NCI-H510A treated with DMSO at 0.1 percent for 48 hours (cell line): ENCODE measurements around the gene DEFB121.
"Not testable (repeated sequence)": the region's sequence is repeated elsewhere in the genome, so short reads cannot be mapped to it uniquely, and the experiment has no call there.

ENCODE experiments used
- DNase-seq: peaks from one replicate; lab custom pipeline; 2025; lab: John Stamatoyannopoulos, UW

Gene DEFB121, protein sequence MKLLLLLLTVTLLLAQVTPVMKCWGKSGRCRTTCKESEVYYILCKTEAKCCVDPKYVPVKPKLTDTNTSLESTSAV

DNA sequence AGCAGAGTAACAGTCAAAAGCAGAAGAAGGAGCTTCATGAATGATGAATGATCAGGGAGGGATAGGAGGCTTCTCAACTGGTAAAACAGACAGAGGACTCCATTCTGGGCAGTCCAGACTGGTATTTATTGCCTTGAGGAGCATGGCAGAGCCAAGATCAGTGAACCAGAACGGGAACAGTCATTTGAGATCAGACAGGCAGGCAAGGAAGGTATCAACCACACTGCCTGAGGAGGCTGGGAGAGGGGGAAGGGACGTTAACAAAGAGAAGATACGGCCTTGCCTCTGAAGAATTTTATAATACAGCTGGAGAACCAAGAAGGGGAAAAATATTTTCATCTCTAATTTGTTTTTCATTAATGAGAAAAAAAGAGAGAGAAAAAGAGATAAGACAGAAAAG, at the start of gene DEFB121:
TSS of gene DEFB121 (minus strand) at position 101 of the 400 bp plus-strand sequence. CDS start at position 38, 63 bp downstream.
- DNase-seq = no peak

GRCh38 chr20:31454361-31454760, 48.3 kb upstream of the DEFB121 start:
- no peak for DNase-seq

DNA sequence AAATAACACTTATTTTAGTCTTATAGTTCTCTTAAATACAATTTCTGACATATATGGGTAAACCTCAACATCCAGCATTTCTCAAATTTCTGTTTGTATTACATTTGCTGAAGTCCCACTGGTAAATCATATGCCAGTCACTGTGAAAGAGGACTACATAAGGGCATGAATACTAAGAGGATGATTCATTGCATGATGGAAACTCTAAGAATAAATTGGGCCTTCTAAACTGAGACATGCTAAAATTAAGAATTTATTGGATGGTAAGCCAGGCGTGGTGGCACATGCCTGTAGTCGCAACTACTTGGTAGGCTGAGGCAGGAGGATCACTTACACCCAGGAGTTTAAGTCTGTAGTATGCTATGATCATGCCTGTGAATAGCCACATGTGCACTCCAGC, 46.6 kb upstream of the DEFB121 start:
- no peak for DNase-seq

GRCh38 chr20:31449511-31450414, 43.7 kb upstream of the DEFB121 start:
- no peak for DNase-seq

- DNase-seq = no peak
Observed at GRCh38 chr20:31446084-31446819, 40.2 kb upstream of the DEFB121 start.

DNA sequence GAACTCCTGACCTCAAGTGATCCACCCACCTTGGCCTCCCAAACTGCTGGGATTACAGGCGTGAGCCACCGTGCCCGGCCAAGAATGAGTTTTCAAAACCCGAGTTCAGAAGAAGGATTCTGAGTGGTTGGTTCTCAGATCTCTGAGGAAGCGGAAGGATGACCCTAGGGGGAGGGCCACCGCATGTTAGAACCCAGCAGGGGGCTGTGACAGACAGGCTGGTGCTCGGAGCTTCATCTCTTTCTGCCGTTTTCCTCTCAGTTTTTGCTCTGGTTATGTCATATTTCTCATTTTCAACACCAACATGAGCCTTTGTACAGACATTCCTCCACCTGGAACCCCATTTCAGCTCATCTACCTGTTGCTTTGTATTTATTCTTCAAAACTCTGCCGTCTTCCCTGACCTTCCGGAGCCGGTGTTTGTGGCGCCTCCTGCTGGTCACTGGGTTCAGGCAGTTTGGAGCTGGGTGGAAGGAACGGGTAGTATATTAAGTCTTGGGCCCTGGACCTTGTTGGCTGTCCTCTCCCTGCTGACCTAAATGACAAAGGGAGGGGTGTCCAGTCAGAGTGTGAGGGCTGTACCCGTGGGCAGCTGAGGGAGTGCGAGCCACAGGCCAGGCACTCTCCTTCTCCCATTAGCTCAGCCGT, 34.1 kb upstream of the DEFB121 start, which contains the start of gene DEFB123:
TSS of gene DEFB123 (plus strand) at position 621 of the 648 bp plus-strand sequence. CDS start 67 bp downstream, outside the sequence.
- no peak for DNase-seq

DNA sequence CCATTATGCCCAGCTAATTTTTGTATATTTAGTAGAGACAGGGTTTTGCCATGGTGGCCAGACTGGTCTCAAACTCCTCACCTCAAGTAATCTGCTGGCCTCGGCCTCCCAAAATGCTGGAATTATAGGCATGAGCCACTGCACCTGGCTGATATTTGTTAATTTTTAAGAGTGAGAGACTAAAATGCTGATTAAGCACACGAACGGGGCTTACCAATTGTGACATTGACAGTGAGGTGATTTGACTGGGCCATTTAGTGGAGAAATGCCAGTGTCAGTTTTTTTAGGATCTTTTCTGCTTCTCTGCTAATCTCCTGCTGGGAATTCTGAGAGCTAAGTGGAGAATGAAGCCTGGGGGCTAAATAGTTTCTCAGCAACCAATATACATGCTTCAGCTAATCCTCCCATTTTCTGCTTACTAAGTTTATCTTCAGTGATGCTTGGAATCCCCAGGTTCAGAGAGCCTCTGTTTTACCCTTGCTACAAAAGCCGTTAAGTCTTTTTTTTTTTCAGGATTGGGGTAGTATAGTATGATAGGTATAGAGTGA, 24.6 kb upstream of the DEFB121 start:
- no peak for DNase-seq

DNA sequence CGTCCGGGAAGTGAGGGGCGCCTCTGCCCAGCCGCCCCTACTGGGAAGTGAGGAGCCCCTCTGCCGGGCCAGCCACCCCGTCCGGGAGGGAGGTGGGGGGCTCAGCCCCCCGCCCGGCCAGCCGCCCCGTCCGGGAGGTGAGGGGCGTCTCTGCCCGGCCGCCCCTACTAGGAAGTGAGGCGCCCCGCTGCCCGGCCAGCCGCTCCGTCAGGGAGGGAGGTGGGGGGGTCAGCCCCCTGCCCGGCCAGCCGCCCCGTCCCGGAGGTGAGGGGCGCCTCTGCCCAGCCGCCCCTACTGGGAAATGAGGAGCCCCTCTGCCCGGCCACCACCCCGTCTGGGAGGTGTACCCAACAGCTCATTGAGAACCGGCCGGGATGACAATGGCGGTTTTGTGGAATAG, 21.6 kb upstream of the DEFB121 start:
- DNase-seq = not testable (repeated sequence)

DNA sequence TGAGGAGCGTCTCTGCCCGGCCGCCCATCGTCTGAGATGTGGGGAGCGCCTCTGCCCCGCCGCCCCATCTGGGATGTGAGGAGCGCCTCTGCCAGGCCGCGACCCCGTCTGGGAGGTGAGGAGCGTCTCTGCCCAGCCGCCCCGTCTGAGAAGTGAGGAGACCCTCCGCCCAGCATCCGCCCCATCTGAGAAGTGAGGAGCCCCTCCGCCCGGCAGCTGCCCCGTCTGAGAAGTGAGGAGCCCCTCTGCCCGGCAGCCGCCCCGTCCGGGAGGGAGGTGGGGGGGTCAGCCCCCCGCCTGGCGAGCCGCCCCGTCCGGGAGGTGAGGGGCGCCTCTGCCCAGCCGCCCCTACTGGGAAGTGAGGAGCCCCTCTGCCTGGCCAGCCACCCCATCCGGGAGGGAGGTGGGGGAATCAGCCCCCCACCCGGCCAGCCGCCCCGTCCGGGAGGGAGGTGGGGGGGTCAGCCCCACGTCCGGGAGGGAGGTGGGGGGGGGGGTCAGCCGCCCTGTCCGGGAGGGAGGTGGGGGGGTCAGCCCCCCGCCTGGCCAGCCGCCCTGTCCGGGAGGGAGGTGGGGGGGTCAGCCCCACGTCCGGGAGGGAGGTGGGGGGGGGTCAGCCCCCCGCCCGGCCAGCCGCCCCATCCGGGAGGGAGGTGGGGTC, 21.0 kb upstream of the DEFB121 start:
- DNase-seq = not testable (repeated sequence)

- no peak for DNase-seq
Observed at GRCh38 chr20:31425797-31426196, 19.8 kb upstream of the DEFB121 start.

DNA sequence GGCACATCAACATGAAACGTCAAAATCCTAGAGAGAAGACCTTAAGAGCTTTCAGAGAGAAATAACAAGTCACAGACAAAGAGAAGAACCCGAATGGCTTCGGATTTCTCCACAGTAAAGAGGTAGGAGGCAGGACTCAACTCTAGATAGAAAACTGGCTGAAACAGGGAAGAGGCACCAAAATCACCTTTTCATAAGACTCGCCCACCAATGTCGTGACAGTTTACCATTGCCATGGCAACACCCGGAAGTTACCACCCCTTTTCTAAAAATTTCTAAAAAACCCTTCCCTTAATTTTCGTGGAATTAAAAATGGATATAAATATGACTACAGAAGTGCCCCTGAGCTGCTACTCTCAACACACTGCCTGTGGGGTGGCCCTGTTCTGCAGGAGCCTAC, 12.3 kb upstream of the DEFB121 start:
- no peak for DNase-seq

- DNase-seq = no peak
Observed at GRCh38 chr20:31415653-31416052, 9.6 kb upstream of the DEFB121 start.

DNA sequence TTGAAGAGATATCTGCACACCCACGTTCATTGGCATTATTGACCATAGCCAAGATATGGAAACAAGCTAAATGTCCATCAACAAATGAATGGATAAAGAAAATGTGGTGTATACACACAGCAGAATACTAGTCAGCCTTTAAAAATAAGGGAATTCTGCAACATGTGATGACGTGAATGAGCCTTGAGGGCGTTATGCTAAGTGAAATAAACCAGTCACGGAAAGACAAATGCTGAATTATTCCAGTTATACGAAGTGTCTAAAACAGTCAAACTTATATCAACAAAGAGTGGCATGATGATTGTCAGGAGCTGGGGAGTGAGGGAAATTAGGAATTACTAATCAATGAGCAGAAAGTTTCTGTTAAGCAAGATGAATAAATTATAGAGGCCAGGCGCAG, 8.4 kb upstream of the DEFB121 start:
- no peak for DNase-seq

DNA sequence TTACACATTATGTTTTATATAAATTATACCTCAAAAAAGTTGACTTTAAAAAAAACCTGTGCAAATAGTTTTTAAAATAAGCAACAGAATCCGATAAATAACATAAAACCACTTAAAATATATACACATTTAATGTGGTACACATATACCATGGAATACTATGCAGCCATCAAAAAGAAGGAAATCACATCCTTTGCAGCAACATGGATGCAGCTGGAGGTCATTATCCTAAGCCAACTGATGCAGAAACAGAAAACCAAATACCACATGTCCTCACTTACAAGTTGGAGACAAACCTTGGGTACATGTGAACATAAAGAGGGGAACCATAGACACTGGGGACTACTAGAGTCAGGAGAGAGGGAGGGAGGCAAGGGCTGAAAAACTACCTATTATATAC, 4.0 kb upstream of the DEFB121 start:
- no peak for DNase-seq

GRCh38 chr20:31403886-31404285, 2.1 kb downstream of the DEFB121 start:
- no peak for DNase-seq

DNA sequence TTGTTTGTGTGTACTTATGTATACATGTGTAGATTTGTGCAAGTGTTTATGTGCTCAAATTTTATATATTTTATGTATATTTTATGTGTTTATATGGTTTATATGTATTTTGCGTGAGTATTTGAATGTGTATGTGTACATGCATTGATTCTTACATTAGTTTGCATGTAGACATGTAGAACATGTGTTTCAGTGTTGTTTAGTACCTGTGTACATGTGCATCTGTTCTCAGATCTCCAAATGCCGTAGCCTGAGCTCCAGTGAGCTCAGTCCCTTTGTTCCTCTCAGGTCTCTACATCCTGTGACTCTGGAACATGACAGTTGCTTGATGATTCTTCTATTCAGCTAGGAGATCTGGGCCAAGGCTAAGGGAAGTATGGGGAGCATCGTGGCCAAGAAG, 11.1 kb downstream of the DEFB121 start:
- DNase-seq = no peak

DNA sequence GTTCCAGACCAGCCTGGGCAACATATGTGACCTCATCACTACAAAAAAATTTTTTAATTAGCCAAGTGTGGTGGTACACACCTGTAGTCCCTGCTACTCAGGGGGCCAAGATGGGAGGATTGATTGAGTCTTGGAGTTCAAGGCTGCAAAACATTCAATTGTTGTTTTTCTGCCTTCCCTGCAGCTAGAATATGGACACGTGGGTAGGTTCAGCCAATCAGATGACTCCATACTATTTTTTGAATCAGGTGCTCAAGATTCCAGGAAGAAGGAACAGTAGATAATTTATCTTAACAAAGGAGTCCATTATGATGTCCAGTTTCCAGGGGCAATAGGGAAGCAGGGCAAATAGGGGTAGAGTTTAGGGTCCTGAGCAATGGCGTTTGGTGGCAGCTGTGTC, 13.2 kb downstream of the DEFB121 start:
- no peak for DNase-seq

- no peak for DNase-seq
Observed at GRCh38 chr20:31390490-31390889, 15.5 kb downstream of the DEFB121 start, which contains the start of gene DEFB119. Gene DEFB119 (minus strand): TSS chr20:31390590. CDS start chr20:31390483, 107 bp downstream.

DNA sequence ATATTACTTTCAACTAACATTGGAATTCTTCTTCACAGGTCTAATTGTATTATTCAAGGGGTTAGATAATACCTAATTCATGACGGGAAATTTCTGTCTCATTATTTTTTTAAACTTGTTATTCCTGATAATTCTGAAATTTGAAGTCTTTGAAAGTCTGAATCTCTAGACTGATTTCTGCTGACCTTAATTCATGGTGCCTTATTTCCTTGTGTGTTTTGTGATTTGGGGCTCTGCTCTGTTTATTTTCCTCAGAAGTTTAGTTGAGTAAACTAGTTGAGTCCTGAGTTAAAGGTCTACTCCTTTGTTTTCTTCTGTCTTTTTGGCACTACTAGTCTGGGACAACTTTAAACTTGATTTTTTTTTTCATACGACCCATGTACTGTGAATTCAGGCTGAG, 31.7 kb downstream of the DEFB121 start:
- DNase-seq = no peak

DNA sequence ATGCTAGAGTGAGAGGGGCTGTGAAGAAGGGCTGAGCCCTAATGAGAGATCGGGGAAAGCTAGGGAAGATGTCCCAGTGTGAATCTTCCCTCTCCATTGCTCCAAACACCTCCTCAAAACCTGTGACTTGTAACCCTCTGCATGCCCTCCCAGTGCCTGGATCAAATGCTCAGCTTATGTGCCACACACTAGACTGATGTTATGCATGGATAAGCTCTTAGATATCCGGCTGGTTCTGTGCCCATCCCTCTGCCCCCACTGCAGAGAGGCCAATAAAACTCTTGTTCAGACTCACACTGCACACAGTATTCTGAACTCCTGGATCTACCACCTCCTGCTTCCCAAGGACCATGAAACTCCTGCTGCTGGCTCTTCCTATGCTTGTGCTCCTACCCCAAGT, 37.7 kb downstream of the DEFB121 start, which contains the start of gene DEFB118:
TSS of gene DEFB118 (plus strand) at position 301 of the 400 bp plus-strand sequence. CDS start at position 351, 50 bp downstream.
- DNase-seq = no peak

DNA sequence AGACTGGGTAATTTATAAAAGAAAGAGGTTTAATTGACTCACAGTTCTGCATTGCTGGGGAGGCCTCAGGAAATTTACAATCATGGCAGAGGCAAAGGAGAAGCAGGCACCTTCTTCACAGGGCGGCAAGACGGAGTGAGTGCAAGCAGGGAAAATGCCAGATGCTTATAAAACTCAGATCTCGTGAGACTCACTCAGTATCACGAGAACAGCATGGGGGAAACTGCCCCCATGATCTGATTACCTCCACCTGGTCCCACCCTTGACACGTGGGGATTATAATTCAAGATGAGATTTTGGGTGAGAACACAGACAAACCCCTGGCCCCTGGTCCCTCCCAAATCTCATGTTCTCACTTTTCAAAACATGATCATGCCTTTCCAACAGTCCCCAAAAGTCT, 41.7 kb downstream of the DEFB121 start:
- not testable (repeated sequence) for DNase-seq
